HUES48 (cell line): ENCODE data around the gene C1orf21.

Experiments
- H3K27ac ChIP-seq: one replicate; pipeline ENCODE4 v1.7.0; 2013; ENCODE audit warnings: low read depth, low read length, inconsistent platforms
- H3K27me3 ChIP-seq: 2 replicates; pipeline ENCODE4 v1.6.1; 2013; ENCODE audit warnings: mild to moderate bottlenecking, low read length; ENCODE audit not compliant: control insufficient read depth, insufficient read depth
- H3K36me3 ChIP-seq: 2 replicates; pipeline ENCODE4 v1.6.1; 2013; ENCODE audit warnings: low read length; ENCODE audit not compliant: control insufficient read depth, insufficient read depth
- H3K4me1 ChIP-seq: 2 replicates; pipeline ENCODE4 v1.6.1; 2013; ENCODE audit warnings: mild to moderate bottlenecking, low read length; ENCODE audit not compliant: control insufficient read depth, insufficient read depth
- H3K4me3 ChIP-seq: 2 replicates; pipeline ENCODE4 v1.5.1; 2013; ENCODE audit warnings: mild to moderate bottlenecking, low read depth, low read length
- H3K9ac ChIP-seq: 2 replicates; pipeline ENCODE4 v1.6.1; 2013; ENCODE audit warnings: mild to moderate bottlenecking, low read depth, low read length, moderate library complexity
- H3K9me3 ChIP-seq: 2 replicates; pipeline ENCODE4 v1.6.1; 2013; ENCODE audit warnings: low read length; ENCODE audit not compliant: control insufficient read depth, insufficient read depth

Gene C1orf21

DNA sequence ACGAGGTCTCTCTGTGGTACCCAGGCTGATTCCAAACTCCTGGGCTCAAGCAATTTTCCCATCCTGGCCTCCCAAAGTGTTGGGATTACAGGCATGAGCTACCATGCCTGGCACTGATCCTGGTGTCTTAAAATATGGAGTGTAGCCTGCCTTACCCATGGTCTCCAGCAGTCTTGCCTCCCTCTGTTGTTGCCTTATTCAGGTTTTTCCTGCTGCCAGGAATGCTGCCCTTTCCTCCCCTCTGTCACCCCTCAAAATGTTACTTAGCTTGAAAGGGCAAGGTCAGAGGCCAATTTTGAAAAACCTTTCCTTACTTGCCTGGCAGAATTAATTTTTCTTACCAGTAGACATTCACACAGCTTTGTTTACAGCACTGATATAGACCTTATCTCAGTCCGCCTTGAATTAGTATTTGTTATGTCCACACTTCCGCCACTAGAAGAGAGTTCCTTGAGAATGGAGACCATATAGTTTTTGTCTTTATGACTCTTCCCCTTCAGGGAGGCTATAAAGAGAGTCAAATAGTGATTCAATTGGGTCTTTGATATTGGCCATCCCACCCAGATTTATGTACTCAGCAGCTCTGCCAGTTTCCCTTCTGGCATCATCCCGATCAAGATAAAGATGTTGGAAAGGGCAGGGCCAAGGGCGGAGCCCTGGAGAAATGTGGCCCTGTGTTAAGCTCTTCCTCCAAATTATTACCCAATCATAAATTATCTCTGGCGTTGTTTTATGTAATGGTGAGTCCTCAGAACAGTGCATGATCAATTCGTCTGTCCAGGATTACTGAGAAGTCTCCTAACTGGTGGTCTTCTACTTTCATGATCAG, 38.8 kb downstream of the C1orf21 start:
- Histone ChIP-seq H3K9me3 (no peaks in the 10 kb centered on the region), H3K27me3 (no peaks in the 10 kb centered on the region), H3K36me3 (no peaks in the 10 kb centered on the region), H3K27ac (no peak overlapping the region), H3K4me3 (no peak overlapping the region), H3K4me1 (peaks cover 28% of the 10 kb centered on the region), H3K9ac (no peak overlapping the region)

DNA sequence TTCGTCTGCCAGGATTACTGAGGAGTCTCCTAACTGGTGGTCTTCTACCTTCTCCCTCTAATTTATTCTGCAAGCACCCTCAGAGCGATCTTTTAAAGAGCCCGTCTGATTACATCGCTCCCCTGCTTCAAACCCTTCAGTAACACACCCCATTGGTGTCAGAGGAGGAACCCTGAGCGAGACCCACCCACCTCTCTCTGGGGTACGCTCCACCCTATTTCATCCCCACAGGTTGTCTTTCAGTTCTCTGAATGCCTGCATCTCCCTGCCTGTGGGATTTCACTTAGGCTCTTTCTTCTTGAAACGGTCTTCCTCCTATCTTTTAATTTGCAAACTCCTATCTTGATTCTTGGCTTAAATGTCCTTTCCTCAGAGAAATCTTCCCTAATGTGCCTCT, 39.4 kb downstream of the C1orf21 start:
- Histone ChIP-seq H3K36me3 (no peaks in the 10 kb centered on the region), H3K4me1 (peaks cover 25% of the 10 kb centered on the region), H3K9ac (no peak overlapping the region), H3K9me3 (no peaks in the 10 kb centered on the region), H3K4me3 (no peak overlapping the region), H3K27me3 (no peaks in the 10 kb centered on the region), H3K27ac (no peak overlapping the region)

DNA sequence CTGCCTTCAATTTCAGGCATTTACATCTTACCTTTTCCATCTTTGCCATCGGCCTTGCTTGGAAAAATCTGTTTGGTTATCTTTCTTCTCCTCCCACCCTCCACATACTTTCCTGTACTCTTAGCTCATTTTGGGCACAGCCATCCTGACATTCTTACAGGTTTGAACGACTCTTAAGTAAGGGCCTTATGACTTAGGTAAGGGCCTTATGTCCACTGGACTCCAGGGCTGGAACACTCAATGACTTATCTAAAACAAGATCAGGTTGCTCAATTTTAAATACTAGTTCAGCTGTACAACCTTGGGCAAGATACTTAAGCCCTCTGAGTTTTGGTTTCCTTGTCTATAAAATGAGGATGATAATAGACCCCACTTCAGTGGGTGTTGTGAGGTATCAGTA, 40.9 kb downstream of the C1orf21 start:
- Histone ChIP-seq H3K27ac (no peak overlapping the region), H3K4me3 (no peak overlapping the region), H3K9me3 (no peaks in the 10 kb centered on the region), H3K4me1 (peaks cover 14% of the 10 kb centered on the region), H3K27me3 (no peaks in the 10 kb centered on the region), H3K36me3 (no peaks in the 10 kb centered on the region), H3K9ac (no peak overlapping the region)

DNA sequence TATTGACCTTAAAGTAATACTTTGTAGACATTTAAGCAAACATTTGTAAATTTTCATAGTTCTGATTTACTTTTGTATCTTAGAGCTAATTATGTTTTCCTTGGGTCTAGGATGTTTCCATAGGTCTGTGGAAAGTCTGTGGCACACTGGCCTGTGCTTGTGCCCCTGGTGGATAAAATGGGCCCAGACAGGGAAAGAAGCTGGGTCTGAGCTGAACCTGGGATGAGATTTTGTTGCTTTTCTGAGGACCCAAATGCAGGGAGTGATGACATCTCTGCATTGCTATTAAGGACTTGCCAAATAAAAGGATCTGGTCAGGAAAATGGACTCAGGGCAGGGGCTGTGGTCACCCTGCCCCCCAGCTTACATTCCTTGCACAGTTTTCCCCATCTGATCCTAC, 41.8 kb downstream of the C1orf21 start:
- no peak overlapping the region for H3K27ac ChIP-seq
- peaks cover 14% of the 10 kb centered on the region for H3K4me1 ChIP-seq
- H3K36me3 ChIP-seq, result no peaks in the 10 kb centered on the region
- H3K27me3 ChIP-seq, result no peaks in the 10 kb centered on the region
- no peak overlapping the region for H3K4me3 ChIP-seq
- H3K9ac ChIP-seq, result no peak overlapping the region
- H3K9me3 ChIP-seq, result no peaks in the 10 kb centered on the region

DNA sequence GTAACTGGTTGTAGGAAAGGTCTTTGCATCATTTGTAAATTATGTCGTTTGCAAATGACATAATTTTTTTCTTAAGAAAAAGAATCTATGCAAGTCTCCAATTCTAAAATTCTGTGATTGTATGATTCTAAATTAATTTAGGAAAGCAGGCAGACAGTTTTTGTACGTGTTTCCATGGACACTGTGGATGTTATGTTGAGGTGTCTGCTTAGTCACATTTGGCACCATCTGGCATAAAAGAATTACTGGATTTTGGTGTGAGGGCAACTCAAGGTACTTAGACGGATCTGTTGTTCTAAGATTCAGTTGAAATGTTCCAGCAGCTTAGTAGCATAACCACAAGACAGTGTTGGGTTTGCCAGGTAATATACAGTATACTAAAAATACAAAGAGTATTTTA, 42.5 kb downstream of the C1orf21 start:
- Histone ChIP-seq H3K4me1 (peaks cover 14% of the 10 kb centered on the region), H3K36me3 (no peaks in the 10 kb centered on the region), H3K27me3 (no peaks in the 10 kb centered on the region), H3K4me3 (no peak overlapping the region), H3K9ac (no peak overlapping the region), H3K9me3 (no peaks in the 10 kb centered on the region), H3K27ac (no peak overlapping the region)

DNA sequence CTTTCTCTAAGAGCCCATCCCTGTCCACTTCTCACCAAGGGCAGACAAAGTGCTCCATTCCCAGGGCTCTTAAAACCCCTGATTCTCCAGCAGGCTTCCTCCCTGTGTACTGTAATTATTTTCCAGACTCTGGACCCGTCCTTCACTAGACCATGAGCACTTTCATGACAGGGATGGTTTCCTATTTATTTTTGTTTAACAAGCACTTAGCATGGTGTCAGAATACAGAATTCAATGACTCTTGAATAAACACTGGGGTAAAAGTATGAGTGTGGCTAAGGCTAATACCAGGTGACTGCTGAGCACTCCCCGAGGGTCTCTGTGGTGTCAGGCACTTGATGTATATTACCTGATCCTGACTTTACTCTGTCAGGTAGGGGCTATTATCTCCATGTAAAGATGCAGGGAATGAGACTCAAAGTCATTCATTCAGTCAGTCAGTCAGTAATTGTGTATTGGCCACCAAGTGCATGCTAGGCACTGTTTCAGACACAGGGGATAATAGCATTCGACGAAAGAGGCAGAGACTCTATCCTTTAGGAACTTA, 47.2 kb downstream of the C1orf21 start:
- H3K9ac ChIP-seq, result no peak overlapping the region
- no peaks in the 10 kb centered on the region for H3K4me1 ChIP-seq
- no peaks in the 10 kb centered on the region for H3K36me3 ChIP-seq
- H3K4me3 ChIP-seq, result no peak overlapping the region
- H3K9me3 ChIP-seq, result no peaks in the 10 kb centered on the region
- no peaks in the 10 kb centered on the region for H3K27me3 ChIP-seq
- no peak overlapping the region for H3K27ac ChIP-seq

DNA sequence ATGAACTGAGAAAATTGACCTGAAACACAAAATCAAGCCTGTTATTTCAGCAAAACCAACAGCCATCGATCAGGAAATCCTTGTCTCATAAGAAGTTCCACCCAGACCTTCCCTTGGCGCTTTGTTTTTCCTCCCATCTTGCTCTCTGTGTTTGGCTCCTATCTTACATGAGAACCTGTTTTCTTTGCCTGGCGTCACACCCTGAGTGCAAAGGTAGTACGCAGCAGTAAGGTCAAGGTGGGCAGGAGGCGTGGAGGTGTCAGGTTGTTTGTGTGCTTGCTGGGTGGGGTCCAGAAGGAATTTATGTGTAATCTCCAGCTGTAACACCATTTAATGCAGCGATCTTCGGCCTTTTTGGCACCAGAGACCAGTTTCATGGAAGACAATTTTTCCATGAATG, 50.5 kb downstream of the C1orf21 start:
- no peak overlapping the region for H3K4me3 ChIP-seq

DNA sequence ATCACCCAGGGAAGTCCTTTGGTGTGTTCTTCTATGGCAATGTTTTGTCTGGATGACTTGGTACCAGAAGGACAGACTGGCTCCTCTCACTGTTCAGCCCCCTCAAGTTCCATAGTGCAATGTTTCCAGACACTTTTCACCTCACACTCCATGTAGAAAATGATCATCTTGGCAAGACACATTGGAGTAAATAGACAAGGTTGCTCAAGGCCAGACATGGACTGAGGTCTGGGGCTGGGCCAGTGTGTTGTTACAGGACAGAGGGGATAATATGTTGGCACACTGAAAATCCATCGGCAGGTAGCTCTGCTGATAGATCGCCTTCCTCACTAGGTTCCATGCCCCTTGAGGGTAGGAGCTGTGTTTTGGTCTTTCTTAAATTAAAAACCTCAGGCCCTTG, 51.5 kb downstream of the C1orf21 start:
- no peaks in the 10 kb centered on the region for H3K27me3 ChIP-seq
- no peaks in the 10 kb centered on the region for H3K9me3 ChIP-seq
- no peak overlapping the region for H3K4me3 ChIP-seq
- no peak overlapping the region for H3K27ac ChIP-seq
- H3K4me1 ChIP-seq, result no peaks in the 10 kb centered on the region; the same call in 1 of the 2 replicates
- H3K36me3 ChIP-seq, result no peaks in the 10 kb centered on the region
- no peak overlapping the region for H3K9ac ChIP-seq

More for the DNA sequence above, 50.5 kb downstream of the C1orf21 start:
- no peak overlapping the region for H3K9ac ChIP-seq
- no peaks in the 10 kb centered on the region for H3K9me3 ChIP-seq
- no peaks in the 10 kb centered on the region for H3K27me3 ChIP-seq
- no peaks in the 10 kb centered on the region for H3K36me3 ChIP-seq
- no peak overlapping the region for H3K27ac ChIP-seq
- no peaks in the 10 kb centered on the region; the same call in 1 of the 2 replicates for H3K4me1 ChIP-seq

DNA sequence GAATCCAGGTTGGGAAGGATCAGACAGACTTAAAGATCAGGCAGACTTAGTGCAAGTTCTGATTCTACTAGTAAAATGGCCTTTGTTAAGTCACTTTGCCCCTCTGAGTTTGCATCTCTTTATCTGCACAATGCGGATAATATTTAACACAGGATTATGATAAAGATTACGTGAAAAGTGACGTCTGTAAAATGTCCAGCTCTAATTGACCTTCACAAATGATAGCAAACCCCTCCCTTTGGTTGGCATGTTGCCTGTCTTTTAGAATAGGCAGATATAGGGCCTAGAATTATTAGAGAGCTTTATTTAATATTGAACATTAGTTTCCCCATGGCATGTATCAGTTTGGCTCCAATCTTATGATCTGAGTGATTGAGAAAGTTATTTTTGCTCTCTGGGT, 55.4 kb downstream of the C1orf21 start:
- no peaks in the 10 kb centered on the region for H3K27me3 ChIP-seq
- H3K9ac ChIP-seq, result no peak overlapping the region
- no peaks in the 10 kb centered on the region for H3K9me3 ChIP-seq
- no peak overlapping the region for H3K4me3 ChIP-seq
- no peaks in the 10 kb centered on the region; the same call in 1 of the 2 replicates for H3K4me1 ChIP-seq
- H3K36me3 ChIP-seq, result no peaks in the 10 kb centered on the region
- H3K27ac ChIP-seq, result no peak overlapping the region

DNA sequence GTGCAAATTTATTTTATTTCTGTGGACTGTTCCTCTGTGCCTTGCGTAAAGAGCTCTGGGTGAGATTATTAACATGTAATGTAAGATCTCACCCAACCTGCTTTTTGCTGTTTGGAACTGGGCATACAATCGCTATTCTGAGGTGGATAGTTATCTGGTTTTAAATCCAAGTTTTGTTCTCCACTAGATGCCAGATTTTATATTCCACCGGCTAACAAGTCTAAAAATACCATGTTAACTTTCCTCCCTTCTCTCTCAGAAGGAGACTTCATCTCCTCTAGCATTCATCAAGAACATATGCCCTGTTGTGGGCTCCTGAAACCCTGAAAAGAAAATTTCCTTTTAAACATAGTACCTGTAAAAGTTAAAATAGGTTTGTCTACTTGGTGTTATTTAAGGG, 56.4 kb downstream of the C1orf21 start:
- no peak overlapping the region for H3K27ac ChIP-seq
- H3K9ac ChIP-seq, result no peak overlapping the region
- H3K9me3 ChIP-seq, result no peaks in the 10 kb centered on the region
- no peak overlapping the region for H3K4me3 ChIP-seq
- H3K36me3 ChIP-seq, result no peaks in the 10 kb centered on the region
- no peaks in the 10 kb centered on the region for H3K27me3 ChIP-seq
- H3K4me1 ChIP-seq, result no peaks in the 10 kb centered on the region; the same call in 1 of the 2 replicates

DNA sequence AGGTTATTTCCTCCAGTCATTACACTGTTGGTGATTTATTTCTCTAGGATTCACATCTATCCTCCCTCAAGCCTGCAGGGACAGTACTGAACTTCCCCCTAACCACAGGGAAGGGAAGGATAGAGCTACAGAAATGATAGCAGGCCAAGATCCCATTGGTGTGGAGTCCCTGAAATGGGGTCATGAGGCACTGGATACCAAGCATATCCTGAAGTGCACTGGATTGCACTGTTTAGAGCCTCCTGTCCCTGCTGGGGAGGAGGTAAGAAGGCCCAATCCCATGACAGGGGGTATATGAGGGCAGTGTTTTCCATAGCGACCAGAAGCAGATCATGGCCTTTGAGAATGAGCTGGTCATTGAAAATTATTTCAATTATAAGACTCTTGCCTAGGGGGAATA, 56.8 kb downstream of the C1orf21 start:
- H3K9me3 ChIP-seq, result no peaks in the 10 kb centered on the region
- no peaks in the 10 kb centered on the region; the same call in 1 of the 2 replicates for H3K4me1 ChIP-seq
- H3K4me3 ChIP-seq, result no peak overlapping the region
- H3K27me3 ChIP-seq, result no peaks in the 10 kb centered on the region
- H3K9ac ChIP-seq, result no peak overlapping the region
- no peaks in the 10 kb centered on the region for H3K36me3 ChIP-seq
- H3K27ac ChIP-seq, result no peak overlapping the region
